Activated gamma-delta T cell (primary cell): Measurements from ENCODE around the gene TULP4.
"Not testable (repeated sequence)": the region's sequence is repeated elsewhere in the genome, so short reads cannot be mapped to it uniquely, and the experiment has no call there.

ENCODE experiments used
- DNase-seq: peaks from one replicate; lab custom pipeline; 2025; lab: John Stamatoyannopoulos, UW

The TULP4 gene

DNA sequence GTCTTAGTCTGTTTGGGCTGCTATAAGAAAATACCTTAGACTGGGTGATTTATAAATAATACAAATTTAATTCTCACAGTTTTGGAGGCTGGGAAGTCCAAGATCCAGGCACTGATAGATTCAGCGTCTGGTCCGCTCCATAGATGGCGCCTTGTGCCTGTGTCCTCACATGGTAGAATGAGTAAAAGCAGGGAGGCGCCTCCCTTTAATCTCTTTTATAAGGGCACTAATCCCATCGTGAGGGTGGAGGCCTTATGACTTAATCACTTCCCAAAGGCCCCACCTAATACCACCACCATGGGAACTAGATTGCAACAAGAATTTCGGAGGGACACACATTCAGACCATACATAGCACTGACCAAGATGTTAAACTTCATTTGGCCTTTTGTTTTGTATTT is 156.4 kb downstream of the TULP4 start:
- DNase-seq: no peak

DNA sequence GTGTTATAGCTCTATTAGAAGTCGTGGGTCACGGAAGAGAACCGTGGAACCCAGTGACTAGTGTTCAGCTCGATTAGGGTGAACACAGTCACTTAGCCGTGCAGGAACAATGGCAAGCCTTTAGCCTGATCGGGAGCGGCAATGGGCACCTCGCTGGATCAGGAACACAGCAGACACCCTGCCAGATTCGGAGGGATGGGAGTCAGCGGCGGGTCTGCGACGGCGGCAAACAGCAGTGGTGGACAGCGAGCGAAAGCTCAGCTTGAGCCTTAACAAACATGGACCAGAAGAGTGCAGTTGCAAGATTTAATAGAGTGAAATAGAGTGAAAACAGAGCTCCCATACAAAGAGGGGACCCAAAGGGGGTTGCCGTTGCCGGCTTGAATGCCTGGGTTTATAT is 157.8 kb downstream of the TULP4 start:
- DNase-seq: not testable (repeated sequence)

DNA sequence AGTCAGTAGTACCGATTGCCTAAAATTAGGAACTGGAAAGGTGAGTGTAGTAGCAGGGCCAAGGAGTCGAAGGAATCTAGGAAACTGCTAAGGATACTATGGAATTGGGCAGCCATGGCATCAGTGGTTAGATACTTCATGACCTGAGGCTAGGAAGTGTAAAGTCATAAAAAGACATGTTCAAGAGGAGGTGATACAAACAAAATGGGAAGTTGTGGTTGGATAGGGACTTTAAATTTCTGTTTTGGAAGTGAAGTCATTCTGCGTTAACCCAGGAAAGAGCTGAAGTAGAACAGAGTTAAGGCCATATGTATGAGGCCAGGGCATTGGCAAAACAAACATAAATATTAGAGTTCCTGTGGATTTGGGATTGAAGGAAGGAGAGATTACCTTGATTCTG is 159.1 kb downstream of the TULP4 start:
- no peak for DNase-seq

DNA sequence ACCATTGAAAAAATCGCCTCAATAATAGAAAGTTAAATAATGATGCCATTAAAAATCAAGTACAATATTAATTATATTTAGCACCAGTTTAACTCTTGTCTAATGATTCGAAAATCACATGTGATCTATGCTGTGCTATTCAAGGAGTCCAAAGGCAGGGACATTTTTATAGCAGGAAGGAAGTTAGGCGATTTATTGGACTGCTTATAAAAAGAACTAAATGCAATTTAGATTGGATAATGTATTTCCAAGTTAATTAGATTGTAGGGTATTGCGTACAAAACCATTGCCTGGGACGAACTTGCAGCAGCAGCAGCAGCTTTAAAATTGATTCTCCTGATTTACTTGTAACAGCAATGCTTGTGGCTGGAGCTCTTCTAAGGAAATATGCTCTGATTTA is 160.2 kb downstream of the TULP4 start:
- no peak for DNase-seq

DNA sequence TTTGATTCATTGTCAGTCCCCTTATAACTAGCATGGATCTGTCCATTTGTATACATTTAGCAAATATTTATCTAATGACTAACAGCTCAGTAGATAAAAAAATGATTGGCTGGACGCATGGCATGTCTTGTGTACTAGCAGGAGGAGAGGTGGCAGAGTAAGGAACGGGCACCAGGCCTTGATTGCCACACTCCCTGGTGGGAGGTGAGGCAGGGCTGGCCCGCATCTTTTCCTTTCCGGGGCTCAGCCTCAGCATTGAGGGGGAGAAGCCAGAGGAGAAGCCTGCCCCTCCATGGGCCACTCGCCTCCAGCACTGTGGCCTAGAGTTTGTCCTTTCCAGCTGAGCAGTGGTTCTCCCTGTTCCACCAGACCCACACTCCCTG is 162.7 kb downstream of the TULP4 start:
- no peak for DNase-seq

DNA sequence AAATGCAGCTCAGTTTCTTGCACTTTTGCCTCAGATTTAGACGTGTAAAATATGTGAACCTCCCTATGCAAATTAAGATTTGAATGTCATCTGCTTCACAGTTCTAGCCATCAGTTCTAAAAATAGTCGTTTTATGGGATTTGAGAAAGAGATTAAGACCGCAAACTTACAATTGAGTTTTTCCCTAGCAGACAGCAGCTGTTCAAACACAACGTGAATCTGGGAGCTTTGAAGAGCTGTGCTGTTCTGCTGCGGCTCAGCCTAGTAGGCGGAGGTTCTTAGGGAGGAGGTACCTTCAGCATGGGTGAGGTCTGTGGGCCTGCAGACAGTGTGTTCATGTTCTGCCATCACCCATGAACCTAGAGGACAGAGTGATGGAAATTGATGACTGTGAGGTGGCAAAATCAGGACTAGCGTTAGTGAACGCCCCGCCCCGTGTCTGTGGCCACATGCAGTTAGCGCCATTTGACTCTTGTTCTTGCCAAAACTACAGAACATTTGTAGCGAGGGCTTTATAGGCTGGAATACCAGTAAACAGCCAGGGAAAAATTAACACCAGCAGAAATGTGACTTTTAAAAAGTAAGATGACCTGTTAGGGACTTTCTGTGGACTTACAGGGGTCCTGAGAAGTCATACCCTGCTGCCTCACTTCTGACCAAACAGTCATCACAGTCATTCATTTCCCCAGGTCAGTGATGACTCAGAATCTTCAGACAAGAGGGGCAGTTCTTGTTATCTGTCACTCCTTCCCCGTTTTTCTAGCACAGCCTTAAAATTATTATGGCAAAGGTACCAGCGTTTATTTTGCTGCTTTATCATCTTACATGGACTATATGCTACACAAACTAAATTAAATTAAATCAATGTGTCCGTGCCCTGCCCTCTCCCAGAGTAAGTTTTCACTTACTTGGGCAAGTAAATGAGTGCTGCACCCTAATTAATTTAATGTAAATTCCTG is 163.4 kb downstream of the TULP4 start:
- DNase-seq: no peak

DNA sequence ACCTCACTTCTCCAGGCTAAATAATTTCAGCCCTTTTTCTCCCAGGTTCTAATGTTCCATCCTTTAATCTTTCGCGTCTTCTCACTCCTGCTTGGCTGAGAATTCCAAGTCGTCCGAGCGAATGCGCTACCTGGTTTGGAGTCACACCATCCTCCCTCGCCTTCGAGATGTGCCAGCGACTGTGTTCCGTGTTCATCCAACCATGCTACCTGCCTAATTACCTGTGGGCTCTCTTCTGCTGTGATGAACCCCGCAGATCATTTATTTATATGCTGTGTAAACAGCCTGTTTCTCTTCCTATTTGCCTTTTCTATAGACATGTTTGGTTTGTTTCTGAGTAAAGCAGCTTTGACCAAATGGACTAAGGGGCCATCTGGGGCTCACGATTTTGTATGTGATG is 164.1 kb downstream of the TULP4 start:
- no peak for DNase-seq

DNA sequence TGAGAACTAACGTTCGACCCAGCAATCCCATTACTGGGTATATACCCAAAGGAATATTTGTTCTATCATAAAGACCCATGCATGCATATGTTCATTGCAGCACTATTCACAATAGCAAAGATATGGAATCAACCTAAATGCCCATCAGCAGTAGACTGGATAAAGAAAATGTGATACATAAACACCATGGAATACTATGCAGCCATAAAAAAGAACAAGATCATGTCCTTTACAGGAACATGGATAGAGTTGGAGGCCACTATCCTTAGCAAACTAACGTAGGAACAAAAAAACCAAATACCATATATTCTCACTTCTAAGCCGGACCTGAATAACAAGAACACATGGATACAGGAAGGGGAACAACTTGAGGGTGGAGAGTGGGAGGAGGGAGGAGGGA is 165.5 kb downstream of the TULP4 start:
- not testable (repeated sequence) for DNase-seq

DNA sequence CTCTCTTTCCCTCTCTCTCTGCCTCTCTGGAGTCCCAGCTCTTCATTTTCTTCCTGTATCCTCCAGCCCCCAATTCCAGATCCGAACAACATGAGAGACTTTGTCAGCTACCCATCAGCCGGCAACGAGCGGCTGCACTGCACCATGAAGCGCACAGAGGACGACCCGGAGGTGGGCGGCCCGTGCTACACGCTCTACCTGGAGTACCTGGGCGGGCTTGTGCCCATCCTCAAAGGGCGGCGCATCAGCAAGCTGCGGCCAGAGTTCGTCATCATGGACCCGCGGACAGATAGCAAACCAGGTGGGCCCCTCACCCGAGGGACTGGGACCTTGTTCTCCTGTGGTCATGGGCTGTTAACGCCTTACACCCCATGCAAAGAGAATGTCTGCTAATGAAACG is 168.7 kb downstream of the TULP4 start:
- DNase-seq: no peak

DNA sequence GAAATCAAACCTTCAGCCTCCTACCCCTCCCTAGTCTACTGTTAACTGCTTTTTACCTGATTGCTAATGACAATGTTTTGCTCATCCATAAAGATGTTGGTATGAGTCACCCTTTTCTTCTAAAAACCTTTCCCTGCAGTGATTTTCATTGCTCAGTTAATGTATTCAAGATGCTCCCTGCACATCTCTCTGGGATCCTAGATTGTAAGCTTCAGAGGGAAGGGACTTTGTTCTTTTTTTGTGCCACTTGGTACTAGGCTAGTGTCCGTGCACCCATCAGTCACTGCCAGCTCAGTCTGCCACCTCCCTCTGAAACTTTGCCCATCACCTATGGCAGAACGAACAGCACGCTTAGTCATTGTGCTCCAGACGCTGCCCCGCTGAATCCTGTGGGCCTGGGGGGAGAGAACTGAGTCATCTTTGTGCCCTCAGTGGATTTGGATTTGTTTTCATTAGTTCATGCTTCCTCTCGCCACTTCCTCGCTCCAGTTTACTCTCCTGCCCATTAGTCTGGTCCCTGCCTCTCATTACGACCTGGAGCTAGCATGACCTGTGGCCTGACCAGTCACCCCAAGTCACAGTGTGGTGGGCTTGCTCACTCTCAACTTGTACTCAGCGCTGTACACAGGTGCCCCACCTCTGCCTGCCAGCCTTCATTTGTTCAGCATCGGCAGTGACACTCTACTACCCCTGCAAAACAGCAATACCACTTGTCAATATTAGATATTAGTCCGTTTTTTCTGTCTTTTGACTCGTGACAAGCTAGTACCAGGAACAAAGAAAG is 169.6 kb downstream of the TULP4 start:
- DNase-seq: no peak

DNA sequence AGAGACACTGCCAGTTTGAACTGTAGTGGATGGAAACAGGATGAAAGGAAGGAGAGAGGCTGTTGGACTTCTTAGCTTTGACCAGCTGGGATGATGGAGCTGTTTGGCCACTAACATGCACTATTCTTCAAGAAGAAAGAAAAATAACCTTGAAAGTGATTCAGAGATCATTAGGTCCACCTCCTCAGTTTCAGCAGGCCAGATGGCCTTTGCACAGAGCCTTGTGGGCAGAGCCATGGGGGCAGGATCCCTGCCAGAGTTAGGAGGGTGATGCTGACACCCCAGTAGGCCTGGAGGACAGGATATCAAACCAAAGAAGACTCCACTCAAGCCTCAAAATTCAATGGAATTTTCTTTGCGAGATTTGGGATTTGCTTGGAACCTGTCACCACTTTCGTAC is 173.2 kb downstream of the TULP4 start:
- no peak for DNase-seq

DNA sequence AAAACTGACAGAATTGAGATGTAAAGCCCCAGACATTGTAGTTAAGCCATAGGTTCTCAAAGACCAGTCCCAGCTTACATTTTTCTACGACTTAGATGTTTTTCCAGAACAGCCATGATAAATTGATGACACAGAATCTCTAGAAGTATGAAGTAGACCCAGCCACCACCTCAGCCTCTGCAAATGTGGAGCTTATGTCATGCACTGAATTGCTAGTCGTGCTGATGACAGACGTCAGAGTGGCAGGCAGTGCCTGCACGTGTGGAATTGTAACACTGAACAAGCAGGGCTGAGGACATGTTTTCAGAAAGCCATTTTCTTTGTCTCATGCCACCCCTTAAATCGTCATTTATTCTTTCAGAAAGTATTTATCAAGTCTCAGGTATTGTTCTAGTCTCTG is 175.2 kb downstream of the TULP4 start:
- no peak for DNase-seq

DNA sequence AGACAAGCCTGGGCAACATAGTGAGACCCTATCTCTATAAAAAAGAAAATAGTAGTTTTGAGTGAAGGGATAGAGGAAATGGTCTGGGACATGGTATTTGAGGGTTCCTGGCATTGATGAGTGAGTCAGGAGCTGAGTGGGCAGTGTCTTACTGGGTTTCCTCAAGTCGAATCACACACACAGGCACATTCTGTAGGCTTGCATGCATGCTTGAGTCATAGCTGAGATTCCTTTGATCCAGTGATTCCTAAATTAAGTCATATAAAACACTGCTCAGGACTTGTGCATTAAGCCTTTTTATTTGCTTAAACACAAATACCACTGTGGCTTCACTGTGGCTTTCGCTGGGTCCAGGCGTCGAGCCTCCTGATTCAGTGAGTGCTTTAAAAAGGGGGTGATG is 175.8 kb downstream of the TULP4 start:
- no peak for DNase-seq

DNA sequence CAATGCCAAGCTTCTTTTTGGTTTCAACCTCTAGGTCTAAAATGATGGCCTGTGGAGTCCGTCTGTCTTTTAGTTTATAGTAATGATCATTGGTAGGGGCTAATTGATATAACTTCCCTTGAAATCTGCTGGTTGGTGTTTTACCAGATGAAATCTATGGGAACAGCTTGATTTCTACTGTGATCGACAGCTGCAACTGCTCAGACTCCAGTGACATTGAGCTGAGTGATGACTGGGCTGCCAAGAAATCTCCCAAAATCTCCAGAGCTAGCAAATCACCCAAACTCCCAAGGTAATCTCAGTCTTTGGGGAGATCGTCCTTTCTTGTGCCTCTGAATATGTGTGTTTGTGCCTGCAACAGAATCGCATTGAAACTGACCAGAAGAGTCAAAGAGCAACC is 177.2 kb downstream of the TULP4 start:
- DNase-seq: no peak

DNA sequence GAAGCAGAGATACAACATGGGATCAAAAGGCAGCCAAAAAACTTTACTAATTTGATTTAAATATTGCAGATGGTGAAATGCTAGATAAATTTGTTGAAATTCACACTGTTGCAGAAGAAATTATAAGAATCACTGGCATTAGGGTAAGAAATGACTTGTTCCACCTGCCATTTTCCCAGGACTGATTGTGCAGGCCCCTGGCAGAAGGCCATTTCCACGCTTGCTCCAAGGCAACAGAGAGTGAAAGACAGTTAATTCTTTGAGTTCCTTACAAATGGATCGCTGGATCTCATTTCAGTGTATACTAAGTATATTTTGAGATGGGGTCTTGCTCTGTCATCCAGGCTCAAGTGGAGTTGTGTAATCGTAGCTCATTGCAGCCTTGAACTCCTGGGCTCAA is 180.6 kb downstream of the TULP4 start:
- no peak for DNase-seq

DNA sequence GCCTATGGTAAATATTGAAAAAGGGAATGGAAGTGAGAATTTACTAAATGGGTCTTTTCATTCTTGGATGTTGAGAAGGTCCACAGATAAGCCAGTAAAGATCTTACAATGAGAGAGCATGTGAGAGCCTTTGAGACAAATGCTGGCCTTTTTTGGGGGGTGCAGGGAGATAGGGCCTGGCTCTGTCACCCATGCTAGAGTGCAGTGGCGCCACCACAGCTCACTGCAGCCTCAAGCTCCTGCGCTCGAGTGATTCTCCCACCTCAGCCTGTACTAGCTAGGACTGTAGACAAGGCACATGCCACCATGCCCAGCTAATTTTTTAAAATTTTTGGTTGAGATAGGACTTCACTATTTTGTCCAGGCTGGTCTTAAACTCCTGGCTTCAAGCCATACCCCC is 184.4 kb downstream of the TULP4 start:
- no peak for DNase-seq

DNA sequence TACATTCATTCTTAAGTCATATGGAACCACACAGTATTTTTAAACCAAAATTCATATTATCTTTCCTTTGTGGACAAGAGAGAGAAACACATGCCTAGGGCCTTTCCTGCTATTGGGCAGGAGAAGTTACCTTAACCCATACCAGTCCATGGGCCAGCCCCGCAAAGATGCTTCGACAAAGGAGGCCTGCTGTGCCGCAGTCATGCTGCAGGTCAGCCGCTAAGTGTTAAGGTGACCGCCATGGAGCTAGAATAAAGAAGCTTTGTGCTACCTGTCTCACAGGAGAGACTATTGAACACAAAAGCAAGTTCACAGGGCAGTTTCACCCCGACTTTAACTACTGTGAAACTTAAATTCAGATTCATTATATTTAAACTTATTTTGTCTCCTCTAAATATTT is 185.4 kb downstream of the TULP4 start:
- no peak for DNase-seq

DNA sequence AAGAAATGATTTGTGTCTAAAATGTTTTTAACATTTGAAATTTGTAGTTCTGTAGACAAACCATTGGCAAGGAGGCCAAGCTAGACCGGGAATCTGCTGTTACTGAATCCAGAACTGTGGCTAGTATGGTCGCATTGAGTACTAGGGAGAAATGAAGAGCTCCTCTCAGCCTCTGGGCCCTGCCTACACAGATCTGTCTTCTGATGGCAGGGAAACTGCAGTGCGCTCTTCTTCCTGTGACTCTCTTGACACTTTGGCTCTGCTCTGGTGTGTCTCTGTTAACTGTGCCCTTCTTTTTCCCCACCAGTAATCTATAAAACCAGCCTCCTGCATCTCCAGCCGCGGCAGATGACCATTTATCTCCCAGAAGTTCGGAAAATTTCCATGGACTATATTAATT is 186.1 kb downstream of the TULP4 start:
- DNase-seq: no peak

DNA sequence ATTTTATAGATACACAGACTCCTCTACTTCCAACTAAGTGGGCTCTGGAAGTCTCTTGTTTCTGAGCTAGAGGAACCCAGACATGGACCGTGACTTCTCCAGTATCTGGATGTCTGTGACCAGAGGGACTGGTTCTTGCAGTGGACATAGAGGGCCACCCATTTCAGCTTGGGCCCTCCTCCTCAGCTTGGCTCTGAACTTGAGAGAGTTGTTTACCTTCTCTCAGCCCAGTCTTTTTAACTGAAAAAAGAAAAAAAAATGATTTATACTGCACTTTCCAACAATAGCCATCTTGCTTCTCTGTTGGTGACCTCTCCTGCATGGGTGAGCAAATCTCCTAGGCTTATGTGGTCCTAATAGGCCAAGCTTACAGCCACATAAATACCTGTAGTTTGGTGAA is 187.3 kb downstream of the TULP4 start:
- no peak for DNase-seq

DNA sequence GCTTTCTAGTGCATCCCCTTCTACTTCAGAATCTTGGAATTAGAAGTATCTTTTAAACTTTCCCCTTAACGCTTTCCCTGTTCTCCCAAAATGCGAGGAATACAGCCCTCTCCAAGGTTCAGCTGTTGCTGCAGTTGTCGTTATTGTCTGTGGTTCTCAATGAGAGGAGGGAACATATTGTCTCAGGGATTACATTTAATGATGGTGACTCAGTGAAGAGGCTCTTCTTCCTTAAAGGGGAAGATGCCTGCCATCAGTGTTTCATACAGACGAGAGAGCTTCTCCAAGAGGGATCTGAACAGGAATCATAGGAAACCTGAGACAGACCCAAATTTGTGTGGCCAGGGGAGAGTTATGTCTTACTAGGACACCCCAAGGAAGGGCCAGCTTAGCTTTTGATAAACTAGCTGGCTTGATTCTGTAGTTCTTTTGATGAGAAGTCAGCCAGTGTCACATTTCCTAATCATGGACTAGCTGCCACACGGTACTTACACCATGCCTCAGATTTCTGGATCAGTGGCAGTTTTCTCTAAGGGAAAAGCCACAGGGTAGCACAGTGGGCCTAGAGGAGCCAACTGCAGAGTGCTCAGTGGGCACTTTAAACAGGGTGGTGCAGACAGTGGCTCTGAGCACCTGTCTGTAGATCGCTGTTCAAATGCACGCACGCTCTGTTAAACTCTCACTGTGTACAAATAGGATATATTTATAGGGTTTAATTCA is 187.9 kb downstream of the TULP4 start:
- DNase-seq: no peak

DNA sequence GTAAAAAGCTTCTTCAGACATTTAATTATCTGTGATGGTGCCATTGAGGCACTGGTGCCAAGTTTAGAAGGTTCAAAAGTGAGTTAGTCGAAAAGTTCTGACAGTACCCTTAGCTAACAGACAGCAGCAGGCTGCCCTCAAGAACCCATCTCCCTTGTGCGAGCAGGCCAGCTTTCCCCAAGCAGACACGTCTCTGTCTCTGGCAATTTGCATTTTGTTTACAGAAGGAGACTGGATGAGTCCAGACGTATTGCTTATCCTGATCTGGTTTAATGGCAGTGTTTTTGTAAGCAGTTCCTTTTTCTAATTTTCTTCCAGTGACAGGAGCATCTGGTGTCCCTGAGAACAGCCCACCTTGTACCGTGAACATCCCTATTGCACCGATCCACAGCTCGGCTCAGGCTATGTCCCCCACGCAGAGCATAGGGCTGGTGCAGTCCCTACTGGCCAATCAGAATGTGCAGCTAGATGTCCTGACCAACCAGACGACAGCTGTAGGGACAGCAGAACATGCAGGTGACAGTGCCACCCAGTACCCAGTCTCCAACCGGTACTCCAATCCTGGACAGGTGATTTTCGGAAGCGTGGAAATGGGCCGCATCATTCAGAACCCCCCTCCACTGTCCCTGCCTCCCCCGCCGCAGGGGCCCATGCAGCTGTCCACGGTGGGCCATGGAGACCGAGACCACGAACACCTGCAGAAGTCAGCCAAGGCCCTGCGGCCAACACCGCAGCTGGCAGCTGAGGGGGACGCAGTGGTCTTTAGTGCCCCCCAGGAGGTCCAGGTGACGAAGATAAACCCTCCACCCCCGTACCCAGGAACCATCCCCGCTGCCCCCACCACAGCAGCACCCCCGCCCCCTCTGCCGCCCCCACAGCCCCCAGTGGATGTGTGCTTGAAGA is 189.3 kb downstream of the TULP4 start:
- no peak for DNase-seq
